TTC549 (cell line): ENCODE results near the gene NOD1.
"Not testable (repeated sequence)": the region's sequence is repeated elsewhere in the genome, so short reads cannot be mapped to it uniquely, and the experiment has no call there.

Source experiments
- FAIRE-seq: peaks from 2 replicates; lab custom pipeline; 2012; peaks lifted over from hg19 to GRCh38; lab: Jason Lieb, UNC

Gene NOD1

GRCh38 chr7:30448461-30449189 lies 30.0 kb downstream of the NOD1 start:
- no peak for FAIRE-seq

- no peak for FAIRE-seq
These were observed 31.1 kb downstream of the NOD1 start for GRCh38 chr7:30447466-30447865.

GRCh38 chr7:30446266-30446665 lies 32.3 kb downstream of the NOD1 start:
- no peak for FAIRE-seq

- no peak for FAIRE-seq
These were observed 32.8 kb downstream of the NOD1 start for GRCh38 chr7:30445770-30446169.

GRCh38 chr7:30437823-30438574 lies 40.6 kb downstream of the NOD1 start:
- no peak for FAIRE-seq

DNA sequence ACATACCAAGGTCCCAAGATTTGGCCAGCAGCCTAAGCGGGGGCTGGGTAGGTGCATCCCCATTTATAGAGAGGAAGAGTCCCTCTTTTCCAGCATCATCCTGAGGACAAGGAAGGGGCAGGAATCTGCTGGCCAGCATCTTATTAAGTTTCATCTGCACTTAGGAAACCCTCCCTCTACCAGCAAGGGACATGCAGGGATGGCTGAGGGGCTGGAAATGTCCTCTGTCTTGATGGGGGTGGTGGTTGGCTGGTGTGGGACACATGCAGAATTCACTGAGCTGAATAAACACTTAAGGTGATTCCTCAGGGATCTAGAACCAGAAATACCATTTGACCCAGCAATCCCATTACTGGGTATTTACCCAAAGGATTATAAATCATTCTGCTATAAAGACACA lies 42.1 kb downstream of the NOD1 start:
- no peak for FAIRE-seq

GRCh38 chr7:30436046-30436445 lies 42.5 kb downstream of the NOD1 start:
- FAIRE-seq, result no peak

DNA sequence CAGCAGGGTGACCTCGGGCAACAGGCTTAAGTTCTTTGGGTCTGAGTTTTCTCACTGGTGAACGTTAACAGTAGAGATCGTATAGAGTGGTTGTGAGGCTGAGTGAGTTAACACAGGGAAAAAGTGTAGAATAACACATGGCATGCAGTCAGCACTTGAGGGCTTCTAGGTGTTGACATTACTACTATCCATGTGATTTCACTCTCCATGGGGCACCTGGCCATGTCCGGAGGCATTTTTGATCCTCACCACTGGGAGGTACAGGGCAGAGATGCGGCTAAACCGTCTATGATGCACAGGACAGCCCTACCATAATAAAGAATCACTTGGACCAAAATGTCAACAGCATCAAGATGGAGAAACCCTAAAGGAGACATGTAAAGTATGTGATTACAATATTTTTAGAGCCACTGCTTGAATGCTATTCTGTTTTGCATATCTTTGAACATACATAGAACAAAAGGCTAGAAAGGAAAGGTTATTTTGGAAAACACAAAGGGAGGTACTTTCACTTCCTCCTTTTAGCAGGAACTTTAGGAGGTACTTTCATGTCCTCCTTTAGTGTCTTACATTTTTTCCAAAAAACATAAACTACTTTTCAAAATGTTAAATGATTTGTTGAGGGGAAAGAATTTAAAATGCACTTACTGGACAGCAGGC lies 44.3 kb downstream of the NOD1 start:
- FAIRE-seq, result no peak

GRCh38 chr7:30433506-30433905 lies 45.1 kb downstream of the NOD1 start:
- no peak for FAIRE-seq

- no peak for FAIRE-seq
These were observed 45.5 kb downstream of the NOD1 start for GRCh38 chr7:30433082-30433481.

DNA sequence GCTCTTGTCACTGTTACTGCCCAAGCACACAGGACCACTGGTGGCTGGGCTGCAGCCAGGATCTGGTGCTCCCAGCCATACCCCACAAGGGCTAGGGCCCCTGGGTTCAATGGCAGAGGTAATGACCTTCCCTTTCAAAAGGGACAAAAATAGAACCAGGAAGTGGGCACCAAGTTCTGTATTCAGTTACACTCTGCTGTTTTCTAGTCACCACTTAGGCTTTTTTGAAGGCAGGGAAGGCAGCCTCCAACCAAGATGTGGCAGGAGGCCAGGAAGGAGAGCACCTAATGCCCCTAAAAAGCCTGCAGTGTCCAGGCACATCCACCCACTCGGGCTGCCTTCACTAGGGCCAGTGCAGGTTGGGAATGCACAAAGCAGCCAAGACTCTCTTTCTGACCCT lies 47.8 kb downstream of the NOD1 start:
- FAIRE-seq, result no peak

DNA sequence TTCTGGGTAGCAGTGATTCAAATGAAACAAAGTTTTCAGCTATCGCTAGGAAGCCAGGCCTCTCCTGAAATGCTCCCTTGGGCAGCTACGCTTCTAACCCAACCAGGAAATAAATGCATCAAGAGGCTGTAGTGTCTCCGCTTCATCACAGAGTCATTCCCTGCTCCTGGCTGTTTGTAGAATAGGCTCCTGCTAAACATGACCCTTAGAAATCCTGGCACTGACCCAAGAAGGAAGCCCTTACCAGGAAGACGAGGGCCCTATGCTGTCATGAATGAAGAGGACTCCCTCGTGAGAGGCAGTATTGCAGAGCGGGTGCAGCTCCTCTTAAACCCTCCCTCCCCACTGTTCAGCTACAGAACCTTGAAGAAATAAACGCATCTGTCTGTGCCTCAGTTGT lies 48.3 kb downstream of the NOD1 start:
- no peak for FAIRE-seq

DNA sequence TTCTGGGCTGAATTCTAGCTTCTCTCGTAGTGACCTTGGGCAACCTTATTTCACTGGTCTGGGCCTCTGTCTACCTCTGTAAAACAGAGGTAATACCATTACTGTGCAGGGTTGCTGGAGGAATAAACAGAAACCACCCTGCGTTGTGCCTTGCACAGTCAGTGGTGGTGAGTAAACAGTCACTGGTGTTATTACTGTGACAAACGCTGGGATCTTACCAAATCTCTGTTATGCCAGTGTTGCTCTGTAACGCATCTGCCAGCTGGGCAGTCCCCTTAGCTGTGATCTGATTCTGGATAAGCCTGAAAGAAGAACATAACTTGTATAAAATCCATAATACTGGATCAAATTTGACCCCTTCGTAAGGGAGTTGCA lies 49.4 kb downstream of the NOD1 start:
- no peak for FAIRE-seq

GRCh38 chr7:30428246-30429155 lies 50.1 kb downstream of the NOD1 start:
- FAIRE-seq, result no peak

DNA sequence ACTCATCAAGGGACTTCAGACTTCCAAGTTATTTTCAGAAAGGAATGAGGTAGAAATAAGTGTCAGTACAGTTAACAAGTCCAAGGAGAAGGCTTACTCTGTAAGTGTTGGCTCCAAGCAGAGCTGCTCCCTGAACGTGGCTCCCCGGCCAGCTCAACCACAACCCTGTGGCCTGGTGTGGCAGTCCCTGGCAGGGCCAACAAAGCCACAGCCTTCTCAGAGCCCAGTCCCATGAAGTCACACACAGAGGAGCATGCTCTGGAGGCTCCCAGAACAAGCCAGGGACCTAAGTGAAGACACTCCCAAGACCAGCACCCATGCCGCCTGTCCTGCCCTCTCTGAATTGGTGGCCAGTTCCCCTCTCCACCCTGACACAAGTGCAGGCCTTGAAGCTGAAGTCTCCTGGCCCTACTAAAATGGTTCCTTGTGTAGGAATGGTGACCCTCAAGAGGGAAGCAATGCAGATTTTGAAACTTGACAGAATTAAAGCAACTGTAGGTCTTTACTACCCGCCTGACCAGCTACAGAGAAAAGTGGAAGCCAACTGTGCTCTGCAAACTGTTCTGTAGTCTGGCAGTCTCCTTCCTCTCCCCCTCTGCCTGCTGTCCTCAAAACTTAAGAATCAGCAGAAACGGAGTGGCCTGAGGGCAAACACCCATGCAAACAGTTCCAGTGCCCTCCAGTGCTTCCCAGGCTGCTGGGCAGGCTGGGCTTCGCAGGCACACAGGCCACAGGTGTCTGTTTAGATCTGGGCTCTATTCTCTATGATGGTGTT lies 51.1 kb downstream of the NOD1 start:
- no peak for FAIRE-seq

GRCh38 chr7:30424506-30424905 lies 54.1 kb downstream of the NOD1 start:
- FAIRE-seq, result no peak

DNA sequence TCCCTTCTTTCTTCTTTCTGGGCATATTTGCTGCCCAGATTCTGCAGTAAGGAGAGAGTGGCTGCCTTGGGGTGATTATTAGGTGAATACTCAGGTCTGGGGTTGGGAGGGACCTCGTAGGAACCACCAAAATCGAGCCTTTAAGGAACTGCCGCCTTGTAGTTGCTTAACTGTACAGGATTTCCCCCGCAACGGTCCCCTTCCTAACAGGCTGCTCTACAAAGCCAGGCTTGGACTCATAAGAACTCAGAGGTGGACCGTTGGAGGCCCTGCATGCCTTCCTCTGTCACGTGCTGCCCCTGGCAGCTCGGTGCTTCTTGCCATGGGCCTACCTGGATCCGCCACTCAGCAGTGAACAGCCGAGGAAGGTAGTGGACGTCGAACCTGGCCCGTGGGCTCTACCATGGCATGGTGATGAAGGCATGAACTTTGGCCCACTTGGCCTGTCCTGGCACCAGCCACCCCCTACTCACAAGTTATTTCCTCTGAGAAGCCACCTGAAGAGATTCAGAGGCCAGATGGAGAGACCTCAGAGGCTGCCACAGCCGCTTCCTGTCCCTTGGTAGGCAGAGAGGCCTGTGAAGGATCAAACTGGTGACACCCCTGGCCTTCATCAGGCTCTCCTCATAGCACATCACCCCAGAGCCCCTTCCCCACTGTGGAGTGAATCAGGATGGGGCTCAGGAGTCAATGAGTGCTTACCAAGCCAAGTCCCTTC lies 54.6 kb downstream of the NOD1 start:
- no peak for FAIRE-seq

GRCh38 chr7:30422922-30423321 lies 55.7 kb downstream of the NOD1 start:
- no peak for FAIRE-seq

DNA sequence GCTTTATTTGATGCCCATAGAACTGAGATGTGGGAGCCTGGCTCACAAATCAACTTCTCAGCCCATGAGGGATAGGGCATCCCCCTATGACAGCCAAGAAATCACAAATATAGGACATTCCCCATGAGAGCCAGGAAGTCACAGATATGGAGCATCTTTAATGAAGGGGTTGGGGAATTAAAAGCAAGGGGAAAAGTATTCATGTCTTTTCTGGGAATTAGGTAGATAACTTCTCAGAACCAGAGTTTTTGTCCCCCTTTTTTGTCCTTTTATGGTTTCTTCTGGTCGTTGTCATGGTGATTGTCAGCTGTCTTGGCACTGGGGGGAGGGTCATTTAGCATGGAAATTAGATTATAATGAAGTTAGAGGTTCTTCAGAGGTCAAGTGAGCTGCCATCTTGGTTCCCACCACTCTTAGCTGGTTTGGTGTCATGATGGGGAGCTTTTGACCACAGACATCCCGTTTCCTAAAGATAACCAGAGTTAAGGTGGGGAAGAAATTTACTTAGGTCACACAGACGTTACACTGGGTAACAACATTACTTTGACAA lies 56.9 kb downstream of the NOD1 start:
- no peak for FAIRE-seq

GRCh38 chr7:30420662-30421061 lies 57.9 kb downstream of the NOD1 start:
- no peak for FAIRE-seq

DNA sequence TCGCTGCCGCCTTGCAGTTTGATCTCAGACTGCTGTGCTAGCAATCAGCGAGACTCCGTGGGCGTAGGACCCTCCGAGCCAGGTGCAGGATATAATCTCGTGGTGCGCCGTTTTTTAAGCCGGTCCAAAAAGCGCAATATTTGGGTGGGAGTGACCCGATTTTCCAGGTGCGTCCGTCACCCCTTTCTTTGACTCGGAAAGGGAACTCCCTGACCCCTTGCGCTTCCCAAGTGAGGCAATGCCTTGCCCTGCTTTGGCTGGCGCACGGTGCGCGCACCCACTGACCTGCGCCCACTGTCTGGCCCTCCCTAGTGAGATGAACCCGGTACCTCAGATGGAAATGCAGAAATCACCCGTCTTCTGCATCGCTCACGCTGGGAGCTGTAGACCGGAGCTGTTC lies 58.5 kb downstream of the NOD1 start:
- not testable (repeated sequence) for FAIRE-seq
